Epithelial cell of prostate (primary cell): ENCODE data around the gene MAN1A1.

ENCODE experiments used
- DNase-seq: peaks from one replicate; pipeline ENCODE4 v3.0.0-alpha.2; 2011; ENCODE audit warnings: low read depth, low spot score
- H3K27ac ChIP-seq: fragments of 450-650 bp; 2 replicates; pipeline ENCODE4 v1.5.1; 2017; ENCODE audit warnings: mild to moderate bottlenecking

MAN1A1 gene

DNA sequence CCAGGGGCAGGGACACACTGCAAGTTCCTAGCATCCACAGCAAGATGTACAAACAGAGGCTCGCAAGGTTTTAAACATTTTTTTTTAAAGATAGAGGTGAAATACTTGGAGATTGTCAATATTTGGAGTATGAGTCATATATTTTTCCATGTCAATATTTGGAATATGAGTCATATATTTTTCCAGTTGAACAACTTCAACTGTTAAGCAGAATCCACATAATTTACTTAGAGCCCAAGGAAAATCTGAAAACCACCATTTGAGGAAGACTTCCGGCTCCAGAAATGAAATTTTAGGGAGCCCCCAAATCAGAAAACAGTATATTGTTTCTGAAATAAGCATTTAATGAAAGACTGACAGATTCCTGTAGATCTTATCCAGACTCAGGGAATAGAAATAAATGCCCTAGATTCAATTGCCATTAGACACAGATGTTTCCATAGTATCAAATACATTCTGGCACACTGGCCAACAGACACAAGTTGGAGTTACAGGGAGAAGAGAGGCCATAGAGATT is 219.5 kb downstream of the MAN1A1 start:
- no peak overlapping the region for H3K27ac ChIP-seq
- no peak for DNase-seq

GRCh38 chr6:119129148-119129967 is 220.2 kb downstream of the MAN1A1 start:
- DNase-seq, result no peak
- H3K27ac ChIP-seq, result no peak overlapping the region

DNA sequence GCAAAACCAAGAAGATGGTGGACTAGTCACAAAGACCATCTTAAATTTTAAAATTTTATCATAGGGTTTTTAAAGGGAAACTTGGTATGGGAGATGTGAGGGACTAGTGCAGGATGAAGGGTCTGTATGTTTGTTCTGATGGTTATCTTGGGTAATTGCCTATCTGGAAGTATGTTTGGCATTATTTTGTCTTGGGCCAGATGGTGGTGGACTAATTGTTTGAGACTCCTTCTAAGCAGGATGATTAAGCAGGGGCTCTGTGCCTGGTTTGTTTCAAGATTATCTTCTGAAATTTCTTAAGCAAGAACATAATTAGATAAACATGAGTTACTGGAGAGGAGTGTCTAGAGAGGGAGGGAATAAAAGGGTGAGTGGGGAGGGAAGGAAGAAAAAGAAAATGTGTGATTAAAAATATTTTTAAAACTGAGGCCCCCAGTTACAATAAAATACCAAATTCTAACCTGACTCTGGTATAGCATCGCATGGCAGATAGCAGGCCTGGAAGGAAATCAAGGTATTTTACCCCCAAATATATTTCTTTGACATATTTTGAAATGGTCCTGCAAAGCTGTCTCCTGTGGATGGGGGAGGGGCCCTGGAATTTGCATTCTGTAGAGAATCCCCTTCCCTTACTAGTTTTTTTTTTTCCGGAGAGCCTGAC is 221.2 kb downstream of the MAN1A1 start:
- no peak for DNase-seq
- no peak overlapping the region for H3K27ac ChIP-seq

- H3K27ac ChIP-seq, result no peak overlapping the region
- DNase-seq, result no peak
Observed at GRCh38 chr6:119127627-119128026, 221.9 kb downstream of the MAN1A1 start.
